HepG2 (cell line): Measurements from ENCODE around the gene NAA25.

Experiments
- CTCF ChIP-seq: sonication (generic); formaldehyde crosslinking; IDR thresholded peaks from 2 replicates; pipeline ENCODE4 v1.5.0; 2020; ENCODE audit warnings: mild to moderate bottlenecking, missing genetic modification reagents, moderate library complexity
- E2F5 ChIP-seq: sonication (generic); formaldehyde crosslinking; conservative IDR thresholded peaks from 2 replicates; pipeline ENCODE4 v1.4.0; 2020; ENCODE audit warnings: missing genetic modification reagents
- HDAC2 ChIP-seq: sonication (generic); formaldehyde crosslinking; IDR thresholded peaks from 2 replicates; pipeline ENCODE4 v1.4.0; 2020; ENCODE audit warnings: missing genetic modification reagents
- HNRNPK ChIP-seq: fragments of 200-400 bp; formaldehyde crosslinking; IDR thresholded peaks from 2 replicates; pipeline ENCODE4 v1.6.1; 2018; ENCODE audit warnings: low read length, low read depth, moderate library complexity, mild to moderate bottlenecking; ENCODE audit not compliant: poor library complexity, severe bottlenecking
- JUND ChIP-seq: sonication (generic); formaldehyde crosslinking; IDR thresholded peaks from 2 replicates; pipeline ENCODE4 v1.8.0; 2022; ENCODE audit warnings: mild to moderate bottlenecking, missing genetic modification reagents
- MEIS2 ChIP-seq: sonication (generic); formaldehyde crosslinking; IDR thresholded peaks from 2 replicates; pipeline ENCODE4 v1.9.0; 2021; ENCODE audit warnings: mild to moderate bottlenecking, missing genetic modification reagents
- POLR2AphosphoS5 ChIP-seq: IDR thresholded peaks from 2 replicates; pipeline ENCODE4 v1.6.1; 2012; ENCODE audit warnings: low read depth, low read length
- RFX1 ChIP-seq: fragments of 450-650 bp; IDR thresholded peaks from 2 replicates; pipeline ENCODE4 v1.6.1; 2017
- TIGD3 ChIP-seq: sonication (generic); formaldehyde crosslinking; IDR thresholded peaks from 2 replicates; pipeline ENCODE4 v1.5.1; 2020; ENCODE audit warnings: mild to moderate bottlenecking, missing genetic modification reagents, borderline replicate concordance
- ZNF253 ChIP-seq: sonication (generic); formaldehyde crosslinking; IDR thresholded peaks from 2 replicates; pipeline ENCODE4 v1.8.0; 2022; ENCODE audit warnings: mild to moderate bottlenecking, missing genetic modification reagents, borderline replicate concordance
- ZNF280B ChIP-seq: sonication (generic); formaldehyde crosslinking; IDR thresholded peaks from 2 replicates; pipeline ENCODE4 v1.5.0; 2020; ENCODE audit warnings: missing genetic modification reagents, mild to moderate bottlenecking, borderline replicate concordance
- ZNF547 ChIP-seq: sonication (generic); formaldehyde crosslinking; IDR thresholded peaks from 2 replicates; pipeline ENCODE4 v1.5.1; 2020; ENCODE audit warnings: mild to moderate bottlenecking, missing genetic modification reagents
- ZNF609 ChIP-seq: sonication (generic); formaldehyde crosslinking; IDR thresholded peaks from 2 replicates; pipeline ENCODE4 v1.4.0; 2020; ENCODE audit warnings: mild to moderate bottlenecking, missing genetic modification reagents, borderline replicate concordance

- TF ChIP-seq JUND = no peak
- TF ChIP-seq CTCF = no peak
- TF ChIP-seq HDAC2 = no peak
- TF ChIP-seq RFX1 = no peak
- TF ChIP-seq MEIS2 (CRISPR knock-in tag) = no peak
- no peak for TF ChIP-seq ZNF547 (CRISPR knock-in tag)
- TF ChIP-seq E2F5 (CRISPR knock-in tag) = no peak
- TF ChIP-seq HNRNPK = no peak
- no peak for TF ChIP-seq ZNF280B
- TF ChIP-seq TIGD3 = no peak
- no peak for TF ChIP-seq ZNF609 (CRISPR knock-in tag)
- TF ChIP-seq POLR2AphosphoS5 = no peak
- TF ChIP-seq ZNF253 = no peak
Observed at GRCh38 chr12:111981987-111982386, 126.6 kb downstream of the NAA25 start.
